Liver (tissue), 9 donors: Measurements from ENCODE around the gene ELL3. TPM values are rescaled to one million over a fixed set of nuclear protein-coding genes. Genes with fewer than 3 reads are reported as not detected.

Source experiments
- DNase-seq: peaks from one replicate; pipeline ENCODE4 v3.0.0-alpha.2; 2017; ENCODE audit warnings: low spot score
- H3K27ac ChIP-seq, 2 donors: one replicate each; pipeline ENCODE4 v1.7.0; 2013; ENCODE audit warnings: inconsistent platforms in 2 of 2, low read length in 2 of 2, control low read depth in 1 of 2, low read depth in 1 of 2, mild to moderate bottlenecking in 1 of 2
- H3K27me3 ChIP-seq, 4 donors: one replicate each; pipeline versions ENCODE4 v1.6.1 to v1.7.0; 2013; ENCODE audit warnings: low read length in 3 of 4, inconsistent platforms in 1 of 4, mild to moderate bottlenecking in 1 of 4, moderate library complexity in 1 of 4; ENCODE audit not compliant: control insufficient read depth in 4 of 4, insufficient read depth in 4 of 4
- H3K36me3 ChIP-seq, 4 donors: one replicate each; pipeline versions ENCODE4 v1.6.1 to v1.7.0; 2013; ENCODE audit warnings: low read length in 3 of 4, mild to moderate bottlenecking in 3 of 4, low read depth in 1 of 4, moderate library complexity in 1 of 4; ENCODE audit not compliant: control insufficient read depth in 4 of 4, insufficient read depth in 3 of 4
- H3K4me1 ChIP-seq, 4 donors: one replicate each; pipeline versions ENCODE4 v1.6.1 to v1.7.0; 2013; ENCODE audit warnings: low read length in 3 of 4, mild to moderate bottlenecking in 3 of 4, moderate library complexity in 1 of 4; ENCODE audit not compliant: control insufficient read depth in 4 of 4, insufficient read depth in 4 of 4
- H3K4me3 ChIP-seq, 3 donors: one replicate each; pipeline versions ENCODE4 v1.6.1 to v1.7.0; 2013; ENCODE audit warnings: low read length in 3 of 3, control low read depth in 1 of 3, low read depth in 1 of 3, mild to moderate bottlenecking in 1 of 3
- H3K9ac ChIP-seq, 2 donors: one replicate each; pipeline ENCODE4 v1.7.0; 2013; ENCODE audit warnings: low read length in 2 of 2, mild to moderate bottlenecking in 2 of 2, moderate library complexity in 2 of 2, control low read depth in 1 of 2, low read depth in 1 of 2
- H3K9me3 ChIP-seq, 4 donors: one replicate each; pipeline versions ENCODE4 v1.6.1 to v1.7.0; 2013; ENCODE audit warnings: low read length in 3 of 4; ENCODE audit not compliant: control insufficient read depth in 4 of 4
- FOXA1 ChIP-seq: IDR thresholded peaks from 2 replicates; pipeline ENCODE4 v1.6.1; 2016; ENCODE audit warnings: antibody characterized with exemption
- FOXA2 ChIP-seq: IDR thresholded peaks from 2 replicates; pipeline ENCODE4 v1.6.1; 2016; ENCODE audit warnings: antibody characterized with exemption
- GABPA ChIP-seq, 2 donors: IDR thresholded peaks in 1 of 2; conservative IDR thresholded peaks in 1 of 2; 2 replicates each; pipeline ENCODE4 v1.6.1; 2016; ENCODE audit warnings: antibody characterized with exemption in 2 of 2, mild to moderate bottlenecking in 1 of 2, moderate library complexity in 1 of 2
- HNF4A ChIP-seq, 2 donors: conservative IDR thresholded peaks; 2 replicates each; pipeline ENCODE4 v1.6.1; 2016; ENCODE audit warnings: antibody characterized with exemption in 2 of 2, mild to moderate bottlenecking in 2 of 2
- HNF4G ChIP-seq: IDR thresholded peaks from 2 replicates; pipeline ENCODE4 v1.6.1; 2016; ENCODE audit warnings: antibody characterized with exemption
- JUND ChIP-seq, 2 donors: IDR thresholded peaks; 2 replicates each; pipeline ENCODE4 v1.6.1; 2016; ENCODE audit warnings: antibody characterized with exemption in 2 of 2
- NR2F2 ChIP-seq: IDR thresholded peaks from 2 replicates; pipeline ENCODE4 v1.6.1; 2016; ENCODE audit warnings: antibody characterized with exemption
- RAD21 ChIP-seq, 2 donors: IDR thresholded peaks; 2 replicates each; pipeline ENCODE4 v1.6.1; 2016; ENCODE audit warnings: antibody characterized with exemption in 2 of 2, mild to moderate bottlenecking in 2 of 2
- REST ChIP-seq: IDR thresholded peaks from 2 replicates; pipeline ENCODE4 v1.6.1; 2016; ENCODE audit warnings: antibody characterized with exemption, mild to moderate bottlenecking
- RXRA ChIP-seq, 2 donors: IDR thresholded peaks; 2 replicates each; pipeline ENCODE4 v1.6.1; 2017 to 2018; ENCODE audit warnings: antibody characterized with exemption in 2 of 2, mild to moderate bottlenecking in 1 of 2
- SP1 ChIP-seq: IDR thresholded peaks from 2 replicates; pipeline ENCODE4 v1.6.1; 2018; ENCODE audit warnings: antibody characterized with exemption, mild to moderate bottlenecking
- TAF1 ChIP-seq: conservative IDR thresholded peaks from 2 replicates; pipeline ENCODE4 v1.6.1; 2016; ENCODE audit warnings: antibody characterized with exemption, mild to moderate bottlenecking
- YY1 ChIP-seq: IDR thresholded peaks from 2 replicates; pipeline ENCODE4 v1.6.1; 2016; ENCODE audit warnings: antibody characterized with exemption, mild to moderate bottlenecking
- WGBS: extraction: QIAGEN DNeasy Blood & Tissue Kit; methylation state at CpG from one replicate; pipeline ENCODE4 v1.1.7; 2013; 5-methylcytosine and 5-hydroxymethylcytosine counted together
- polyA plus RNA-seq, 2 donors: library from polyadenylated mRNA; stranded (reverse) in 1 of 2; unstranded in 1 of 2; fragments of 200-250 nt in 1 of 2; fragments of >200 nt in 1 of 2; fragmentation: Nextera tagmentation in 1 of 2; extraction: Ambion mirVana in 1 of 2; gene quantifications; one replicate each; pipeline versions ENCODE4 v1.2.1 to v1.2.3, GENCODE V29; 2013 to 2015
- total RNA-seq, 2 donors: library from RNA; depleted of rRNA; stranded (reverse); fragments of >200 nt; gene quantifications; one replicate each; pipeline ENCODE4 v1.2.3, GENCODE V29; 2014
- TF ChIP-seq, protein P1 (sequence below): IDR thresholded peaks from 2 replicates; pipeline ENCODE4 v1.6.1; 2016; ENCODE audit warnings: antibody characterized with exemption
- TF ChIP-seq, protein P2 (sequence below): fragments of 150-350 bp; IDR thresholded peaks from 2 replicates; pipeline ENCODE4 v1.5.1; 2017; ENCODE audit warnings: improper control_type of control experiment, low read depth, low read length; ENCODE audit not compliant: missing input control
- TF ChIP-seq, protein P3 (sequence below): IDR thresholded peaks from 2 replicates; pipeline ENCODE4 v1.6.1; 2016; ENCODE audit warnings: antibody characterized with exemption
- donor health status: healthy.
- donor health status: healthy.
- donor health status: healthy.
- donor health status: healthy.
- donor health status: healthy.

Gene ELL3
- total and polyA plus RNA-seq, 4 donors, result 0.74 to 1.4 (median 0.90) TPM

DNA sequence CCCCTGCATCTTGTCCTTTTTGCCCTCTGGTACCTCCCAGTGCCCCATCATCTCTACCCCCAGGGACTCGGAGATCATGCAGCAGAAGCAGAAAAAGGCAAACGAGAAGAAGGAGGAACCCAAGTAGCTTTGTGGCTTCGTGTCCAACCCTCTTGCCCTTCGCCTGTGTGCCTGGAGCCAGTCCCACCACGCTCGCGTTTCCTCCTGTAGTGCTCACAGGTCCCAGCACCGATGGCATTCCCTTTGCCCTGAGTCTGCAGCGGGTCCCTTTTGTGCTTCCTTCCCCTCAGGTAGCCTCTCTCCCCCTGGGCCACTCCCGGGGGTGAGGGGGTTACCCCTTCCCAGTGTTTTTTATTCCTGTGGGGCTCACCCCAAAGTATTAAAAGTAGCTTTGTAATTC is 16.9 kb upstream of the ELL3 start:
- no peak for DNase-seq
- TF ChIP-seq RAD21 (IDR thresholded peaks at IDR 0.05) (no peak), FOXA2 (no peak), TAF1 (no peak), RXRA (IDR thresholded peaks at IDR 0.05) (no peak), REST (no peak), HNF4G (no peak), SP1 (no peak), GABPA (IDR thresholded peaks at IDR 0.05 in 1 of 2, conservative IDR thresholded peaks at IDR 0.05 in 1 of 2) (no peak), YY1 (no peak), NR2F2 (no peak), JUND (IDR thresholded peaks at IDR 0.05) (no peak), HNF4A (conservative IDR thresholded peaks at IDR 0.05) (no peak), FOXA1 (no peak)
- TF ChIP-seq, protein P1, sequence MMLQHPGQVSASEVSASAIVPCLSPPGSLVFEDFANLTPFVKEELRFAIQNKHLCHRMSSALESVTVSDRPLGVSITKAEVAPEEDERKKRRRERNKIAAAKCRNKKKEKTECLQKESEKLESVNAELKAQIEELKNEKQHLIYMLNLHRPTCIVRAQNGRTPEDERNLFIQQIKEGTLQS, result no peak
- TF ChIP-seq, protein P2, sequence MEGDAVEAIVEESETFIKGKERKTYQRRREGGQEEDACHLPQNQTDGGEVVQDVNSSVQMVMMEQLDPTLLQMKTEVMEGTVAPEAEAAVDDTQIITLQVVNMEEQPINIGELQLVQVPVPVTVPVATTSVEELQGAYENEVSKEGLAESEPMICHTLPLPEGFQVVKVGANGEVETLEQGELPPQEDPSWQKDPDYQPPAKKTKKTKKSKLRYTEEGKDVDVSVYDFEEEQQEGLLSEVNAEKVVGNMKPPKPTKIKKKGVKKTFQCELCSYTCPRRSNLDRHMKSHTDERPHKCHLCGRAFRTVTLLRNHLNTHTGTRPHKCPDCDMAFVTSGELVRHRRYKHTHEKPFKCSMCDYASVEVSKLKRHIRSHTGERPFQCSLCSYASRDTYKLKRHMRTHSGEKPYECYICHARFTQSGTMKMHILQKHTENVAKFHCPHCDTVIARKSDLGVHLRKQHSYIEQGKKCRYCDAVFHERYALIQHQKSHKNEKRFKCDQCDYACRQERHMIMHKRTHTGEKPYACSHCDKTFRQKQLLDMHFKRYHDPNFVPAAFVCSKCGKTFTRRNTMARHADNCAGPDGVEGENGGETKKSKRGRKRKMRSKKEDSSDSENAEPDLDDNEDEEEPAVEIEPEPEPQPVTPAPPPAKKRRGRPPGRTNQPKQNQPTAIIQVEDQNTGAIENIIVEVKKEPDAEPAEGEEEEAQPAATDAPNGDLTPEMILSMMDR, result no peak
- TF ChIP-seq, protein P3, sequence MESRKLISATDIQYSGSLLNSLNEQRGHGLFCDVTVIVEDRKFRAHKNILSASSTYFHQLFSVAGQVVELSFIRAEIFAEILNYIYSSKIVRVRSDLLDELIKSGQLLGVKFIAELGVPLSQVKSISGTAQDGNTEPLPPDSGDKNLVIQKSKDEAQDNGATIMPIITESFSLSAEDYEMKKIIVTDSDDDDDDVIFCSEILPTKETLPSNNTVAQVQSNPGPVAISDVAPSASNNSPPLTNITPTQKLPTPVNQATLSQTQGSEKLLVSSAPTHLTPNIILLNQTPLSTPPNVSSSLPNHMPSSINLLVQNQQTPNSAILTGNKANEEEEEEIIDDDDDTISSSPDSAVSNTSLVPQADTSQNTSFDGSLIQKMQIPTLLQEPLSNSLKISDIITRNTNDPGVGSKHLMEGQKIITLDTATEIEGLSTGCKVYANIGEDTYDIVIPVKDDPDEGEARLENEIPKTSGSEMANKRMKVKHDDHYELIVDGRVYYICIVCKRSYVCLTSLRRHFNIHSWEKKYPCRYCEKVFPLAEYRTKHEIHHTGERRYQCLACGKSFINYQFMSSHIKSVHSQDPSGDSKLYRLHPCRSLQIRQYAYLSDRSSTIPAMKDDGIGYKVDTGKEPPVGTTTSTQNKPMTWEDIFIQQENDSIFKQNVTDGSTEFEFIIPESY, result no peak
- H3K4me3 ChIP-seq, result peak overlapping the region in 1 of 3 donors; percentile 72
- H3K4me1 ChIP-seq, result peaks cover 3 to 18% (median 12%) of the 10 kb centered on the region in 4 donors
- 83% methylated on average over 10 of the region's 10 CpGs for WGBS
- H3K36me3 ChIP-seq, result peaks cover 0 to 22% (median 17%) of the 10 kb centered on the region in 4 donors
- H3K27ac ChIP-seq, result peak overlapping the region; percentile 96 to 98
- H3K9me3 ChIP-seq, result no peaks in the 10 kb centered on the region
- no peaks in the 10 kb centered on the region for H3K27me3 ChIP-seq
- peak overlapping the region in 1 of 2 donors; percentile 93 for H3K9ac ChIP-seq
